H7 (cell line): Measurements from ENCODE around the gene COX4I1. TPM values are rescaled to one million over a fixed set of nuclear protein-coding genes. Genes with fewer than 3 reads are reported as not detected.

Experiments
- DNase-seq: peaks from one replicate; pipeline ENCODE4 v3.0.0; 2012
- H3K27me3 ChIP-seq: 2 replicates; pipeline ENCODE4 v1.6.0; 2011; ENCODE audit warnings: mild to moderate bottlenecking, low read length; ENCODE audit not compliant: control insufficient read depth, insufficient read depth
- H3K36me3 ChIP-seq: replicated peaks from 2 replicates; pipeline ENCODE4 v1.5.1; 2011; ENCODE audit warnings: low read length; ENCODE audit not compliant: control insufficient read depth, insufficient read depth
- H3K4me3 ChIP-seq: 2 replicates; pipeline ENCODE4 v1.5.1; 2011; ENCODE audit warnings: low read depth, mild to moderate bottlenecking, control low read depth, low read length, moderate library complexity; ENCODE audit not compliant: insufficient read depth
- total RNA-seq: library from RNA; depleted of rRNA; stranded (reverse); fragments of >200 nt; shearing (Covaris generic); gene quantifications from 2 replicates; pipeline ENCODE4 v1.2.3, GENCODE V29; 2014

The COX4I1 gene
- total RNA-seq, 1 experiment from 2014 or later, result 696 TPM

- H3K27me3 ChIP-seq, result no peaks in the 10 kb centered on the region
- DNase-seq, result peak; percentile 86
- no peak overlapping the region for H3K4me3 ChIP-seq
- H3K36me3 ChIP-seq, result no peaks in the 10 kb centered on the region
These were observed 39.7 kb upstream of the COX4I1 start for GRCh38 chr16:85759631-85760419.

DNA sequence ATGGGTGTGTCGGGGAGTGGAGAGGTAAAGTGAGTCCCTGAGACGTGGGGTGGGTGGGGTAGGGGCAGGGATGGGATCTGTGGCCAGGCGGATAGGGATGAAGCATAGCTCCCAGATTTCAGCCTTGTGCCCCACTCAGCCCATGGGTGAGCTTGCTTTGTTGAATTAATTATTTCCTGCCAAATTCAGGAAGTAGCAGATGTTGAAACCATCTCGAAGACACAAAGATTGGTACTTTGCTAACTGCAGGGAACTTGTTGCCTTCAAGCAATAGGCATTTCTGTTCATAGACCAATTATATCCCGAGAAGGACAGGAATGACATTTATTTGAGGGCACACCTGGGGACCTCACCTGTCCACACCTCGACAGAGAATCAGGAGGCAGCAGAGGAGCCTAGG is 37.6 kb upstream of the COX4I1 start:
- no peak overlapping the region for H3K4me3 ChIP-seq
- no peak for DNase-seq
- no peaks in the 10 kb centered on the region for H3K36me3 ChIP-seq
- no peaks in the 10 kb centered on the region for H3K27me3 ChIP-seq

- no peak for DNase-seq
- H3K4me3 ChIP-seq, result no peak overlapping the region
- H3K36me3 ChIP-seq, result no peaks in the 10 kb centered on the region
- no peaks in the 10 kb centered on the region for H3K27me3 ChIP-seq
These were observed 36.5 kb upstream of the COX4I1 start for GRCh38 chr16:85762970-85763369.

DNA sequence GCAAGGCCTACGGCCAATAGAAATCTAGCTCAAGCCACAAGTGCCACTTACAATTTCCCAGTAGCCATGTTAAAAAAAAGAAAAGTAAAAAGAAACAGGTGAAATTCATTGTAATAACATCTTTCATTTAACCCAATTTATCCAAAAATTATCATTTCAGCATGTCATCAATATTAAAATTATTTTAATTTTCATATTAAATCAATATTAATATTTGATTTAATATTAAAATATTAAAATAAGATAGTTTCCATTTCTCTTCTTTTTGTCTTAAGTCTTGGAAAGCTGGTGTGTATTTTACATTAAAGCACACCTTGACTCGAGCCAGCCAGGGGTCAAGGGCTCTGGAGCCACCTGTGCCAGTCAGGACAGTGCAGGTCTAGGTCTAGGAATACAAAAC is 35.9 kb upstream of the COX4I1 start:
- H3K27me3 ChIP-seq, result no peaks in the 10 kb centered on the region
- no peak for DNase-seq
- no peaks in the 10 kb centered on the region for H3K36me3 ChIP-seq
- H3K4me3 ChIP-seq, result no peak overlapping the region

- DNase-seq, result no peak
- no peaks in the 10 kb centered on the region for H3K27me3 ChIP-seq
- H3K36me3 ChIP-seq, result no peaks in the 10 kb centered on the region
- no peak overlapping the region for H3K4me3 ChIP-seq
These were observed 34.3 kb upstream of the COX4I1 start for GRCh38 chr16:85765211-85765610.

DNA sequence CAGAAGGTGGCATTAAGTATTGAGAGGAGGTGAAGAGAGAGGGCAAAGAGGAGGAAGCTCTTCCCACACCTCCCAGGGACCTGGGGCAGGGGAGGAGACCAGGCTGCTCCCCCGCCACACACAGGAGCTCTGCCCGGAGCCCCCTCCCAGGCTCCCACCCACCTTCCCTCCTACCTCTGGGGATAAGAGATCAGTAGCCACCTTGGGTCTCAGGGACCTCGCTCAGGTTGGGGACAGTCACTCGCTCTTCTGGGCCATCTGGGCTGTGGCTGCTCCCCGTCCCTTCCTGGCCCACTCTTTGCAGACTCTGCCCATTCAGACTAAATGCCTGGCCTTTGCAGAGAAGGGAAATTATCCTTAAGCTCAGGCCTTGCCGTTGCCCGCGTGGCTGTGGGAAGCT is 33.7 kb upstream of the COX4I1 start:
- no peak overlapping the region for H3K4me3 ChIP-seq
- DNase-seq, result no peak
- H3K27me3 ChIP-seq, result no peaks in the 10 kb centered on the region
- H3K36me3 ChIP-seq, result no peaks in the 10 kb centered on the region

- Histone ChIP-seq H3K36me3 (no peaks in the 10 kb centered on the region), H3K4me3 (no peak overlapping the region), H3K27me3 (no peaks in the 10 kb centered on the region)
- no peak for DNase-seq
These were observed 32.0 kb upstream of the COX4I1 start for GRCh38 chr16:85767531-85767930.

DNA sequence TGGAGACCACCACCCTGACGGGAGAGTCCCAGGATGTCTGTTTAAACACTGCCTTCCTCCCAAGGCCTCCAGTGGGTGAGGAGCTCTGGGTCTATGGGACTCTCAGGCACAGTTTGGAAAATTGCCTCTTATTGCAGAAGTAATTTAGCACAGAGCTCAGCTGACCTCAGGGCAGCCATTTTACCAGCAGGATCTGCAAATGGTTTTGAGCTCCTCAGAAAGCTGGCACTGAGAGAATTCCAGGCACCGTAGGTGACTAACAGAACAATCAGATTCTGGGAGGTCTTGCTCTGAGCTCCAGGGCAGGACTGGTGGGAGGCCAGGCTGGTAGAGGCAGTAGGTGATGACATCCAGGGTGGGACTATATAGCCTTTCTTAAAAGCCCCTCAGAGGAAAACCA is 31.3 kb upstream of the COX4I1 start:
- Histone ChIP-seq H3K4me3 (no peak overlapping the region), H3K27me3 (no peaks in the 10 kb centered on the region), H3K36me3 (no peaks in the 10 kb centered on the region)
- peak; percentile 73 for DNase-seq

- Histone ChIP-seq H3K27me3 (no peaks in the 10 kb centered on the region), H3K4me3 (no peak overlapping the region), H3K36me3 (no peaks in the 10 kb centered on the region)
- DNase-seq, result no peak
These were observed 28.8 kb upstream of the COX4I1 start for GRCh38 chr16:85770741-85771140.

- H3K4me3 ChIP-seq, result no peak overlapping the region
These were observed 26.5 kb upstream of the COX4I1 start for GRCh38 chr16:85773044-85773443.

GRCh38 chr16:85774136-85774535 is 25.4 kb upstream of the COX4I1 start:
- H3K4me3 ChIP-seq, result no peak overlapping the region
- no peaks in the 10 kb centered on the region for H3K27me3 ChIP-seq
- DNase-seq, result no peak
- peaks cover 5% of the 10 kb centered on the region for H3K36me3 ChIP-seq

More at GRCh38 chr16:85773044-85773443, 26.5 kb upstream of the COX4I1 start:
- Histone ChIP-seq H3K27me3 (no peaks in the 10 kb centered on the region), H3K36me3 (no peaks in the 10 kb centered on the region)
- no peak for DNase-seq

DNA sequence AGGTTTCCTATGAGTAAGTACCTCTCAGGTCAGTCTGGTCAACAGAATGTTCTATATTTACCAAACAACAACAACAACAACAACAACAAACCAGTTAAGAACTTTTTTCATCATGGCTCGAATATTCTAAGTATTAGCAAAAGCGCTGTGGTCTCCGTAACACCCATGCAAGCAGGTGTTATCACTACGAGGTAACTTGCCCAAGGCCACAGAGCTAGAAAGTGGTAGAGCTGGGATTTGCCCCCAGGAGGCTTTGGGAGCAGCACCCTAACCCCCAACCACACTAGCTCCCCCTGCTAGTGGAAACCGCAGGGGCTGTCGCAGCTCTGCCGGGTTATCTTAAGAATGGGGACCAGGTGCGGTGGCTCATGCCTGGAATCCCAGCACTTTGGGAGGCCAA is 24.7 kb upstream of the COX4I1 start:
- no peak overlapping the region for H3K4me3 ChIP-seq
- H3K27me3 ChIP-seq, result no peaks in the 10 kb centered on the region
- DNase-seq, result no peak
- H3K36me3 ChIP-seq, result peaks cover 10% of the 10 kb centered on the region

GRCh38 chr16:85777583-85778310 is 21.7 kb upstream of the COX4I1 start:
- Histone ChIP-seq H3K4me3 (no peak overlapping the region), H3K27me3 (no peaks in the 10 kb centered on the region), H3K36me3 (peaks cover 22% of the 10 kb centered on the region)
- no peak for DNase-seq

DNA sequence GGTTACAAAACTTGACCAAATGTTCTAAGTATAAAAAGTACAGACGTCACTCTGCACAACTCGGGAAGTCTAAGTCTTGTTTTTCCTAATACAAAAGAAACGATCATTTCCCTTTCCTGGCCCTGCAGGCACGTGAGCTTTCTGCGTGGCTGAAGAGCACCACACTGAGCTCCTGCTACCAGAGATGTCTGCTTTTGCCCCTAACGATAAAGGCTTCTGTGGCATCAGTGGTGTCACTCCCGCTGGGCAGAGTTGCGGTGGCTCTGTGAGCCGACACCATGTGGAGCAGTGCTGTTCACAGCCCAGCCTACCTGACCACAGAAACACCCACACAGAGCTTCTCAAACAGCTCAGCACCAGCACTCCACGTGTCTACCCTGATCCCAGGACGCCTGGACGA is 20.6 kb upstream of the COX4I1 start:
- H3K27me3 ChIP-seq, result no peaks in the 10 kb centered on the region
- DNase-seq, result no peak
- H3K4me3 ChIP-seq, result no peak overlapping the region
- H3K36me3 ChIP-seq, result peaks cover 22% of the 10 kb centered on the region

DNA sequence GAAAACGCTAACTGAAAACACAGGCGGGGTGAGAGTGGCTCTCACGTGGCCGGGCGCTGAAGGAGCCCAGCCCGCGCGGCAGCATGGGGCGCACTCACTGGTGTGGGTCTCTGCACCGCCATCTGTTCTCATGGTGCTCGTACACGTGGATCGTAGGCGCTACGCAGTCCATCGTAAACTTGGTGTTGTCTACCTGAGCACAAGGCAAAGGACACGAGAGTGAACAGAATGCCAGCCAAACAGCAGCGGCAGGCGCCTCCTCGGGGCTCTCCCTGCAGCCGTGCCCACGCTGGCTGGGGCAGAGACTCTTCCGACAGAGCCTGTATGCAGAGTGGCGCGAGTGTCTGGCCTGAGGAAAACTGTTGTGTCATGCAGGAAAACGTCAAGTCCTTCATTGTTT is 19.2 kb upstream of the COX4I1 start:
- Histone ChIP-seq H3K36me3 (peaks cover 22% of the 10 kb centered on the region), H3K4me3 (no peak overlapping the region), H3K27me3 (no peaks in the 10 kb centered on the region)
- no peak for DNase-seq
